LNCAP (cell line): ENCODE measurements around the gene WDR89.

Experiments
- TF ChIP-seq, protein P1 (sequence below): fragments of 450-650 bp; IDR thresholded peaks from 2 replicates; pipeline ENCODE4 v1.5.1; 2017; ENCODE audit warnings: mild to moderate bottlenecking

The WDR89 gene

DNA sequence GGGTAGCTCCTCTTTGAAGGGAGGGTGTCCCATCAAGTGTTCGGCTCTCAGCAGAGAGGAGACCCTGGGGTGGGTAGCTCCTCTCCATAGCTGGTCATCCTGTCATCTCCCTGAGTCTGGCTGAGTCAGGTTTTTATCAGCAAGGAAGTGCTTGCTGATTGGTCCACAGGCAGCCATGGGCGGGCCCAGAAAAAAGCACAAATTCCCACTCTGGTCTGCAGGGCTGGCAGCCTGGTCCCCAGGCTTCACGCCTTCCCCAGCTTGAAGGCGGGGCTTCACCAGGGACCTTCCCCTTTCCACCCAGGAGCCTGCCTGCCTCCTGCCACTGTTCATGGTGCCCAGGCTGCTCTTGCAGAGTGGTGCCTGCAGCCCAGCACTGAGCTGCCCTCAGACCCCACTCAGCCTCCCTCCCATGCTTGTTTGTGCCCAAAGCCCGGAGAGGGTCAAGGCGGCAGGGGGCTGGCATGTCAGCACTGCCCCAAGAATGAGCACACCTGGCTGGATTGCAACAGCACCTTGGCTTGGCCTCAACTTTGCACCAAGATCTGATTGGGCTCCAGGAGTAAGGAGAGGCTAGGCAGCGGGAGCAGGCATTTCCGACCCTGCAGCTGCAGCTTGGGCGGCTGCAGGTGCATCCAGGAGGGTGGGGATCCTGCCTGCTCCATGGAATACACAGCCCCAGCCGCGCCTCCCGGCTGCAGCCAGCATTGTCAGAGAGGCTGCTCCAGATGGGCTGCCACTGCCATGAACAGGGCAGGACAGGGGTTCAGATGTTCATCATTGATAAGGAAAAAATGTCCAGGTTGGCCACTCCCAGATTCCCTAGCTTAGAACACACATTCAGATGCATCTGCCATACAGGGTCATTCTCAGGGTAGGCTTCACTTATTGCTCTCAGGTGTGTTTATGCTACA lies 22.0 kb upstream of the WDR89 start:
- TF ChIP-seq, protein P1, sequence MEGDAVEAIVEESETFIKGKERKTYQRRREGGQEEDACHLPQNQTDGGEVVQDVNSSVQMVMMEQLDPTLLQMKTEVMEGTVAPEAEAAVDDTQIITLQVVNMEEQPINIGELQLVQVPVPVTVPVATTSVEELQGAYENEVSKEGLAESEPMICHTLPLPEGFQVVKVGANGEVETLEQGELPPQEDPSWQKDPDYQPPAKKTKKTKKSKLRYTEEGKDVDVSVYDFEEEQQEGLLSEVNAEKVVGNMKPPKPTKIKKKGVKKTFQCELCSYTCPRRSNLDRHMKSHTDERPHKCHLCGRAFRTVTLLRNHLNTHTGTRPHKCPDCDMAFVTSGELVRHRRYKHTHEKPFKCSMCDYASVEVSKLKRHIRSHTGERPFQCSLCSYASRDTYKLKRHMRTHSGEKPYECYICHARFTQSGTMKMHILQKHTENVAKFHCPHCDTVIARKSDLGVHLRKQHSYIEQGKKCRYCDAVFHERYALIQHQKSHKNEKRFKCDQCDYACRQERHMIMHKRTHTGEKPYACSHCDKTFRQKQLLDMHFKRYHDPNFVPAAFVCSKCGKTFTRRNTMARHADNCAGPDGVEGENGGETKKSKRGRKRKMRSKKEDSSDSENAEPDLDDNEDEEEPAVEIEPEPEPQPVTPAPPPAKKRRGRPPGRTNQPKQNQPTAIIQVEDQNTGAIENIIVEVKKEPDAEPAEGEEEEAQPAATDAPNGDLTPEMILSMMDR, result no peak

DNA sequence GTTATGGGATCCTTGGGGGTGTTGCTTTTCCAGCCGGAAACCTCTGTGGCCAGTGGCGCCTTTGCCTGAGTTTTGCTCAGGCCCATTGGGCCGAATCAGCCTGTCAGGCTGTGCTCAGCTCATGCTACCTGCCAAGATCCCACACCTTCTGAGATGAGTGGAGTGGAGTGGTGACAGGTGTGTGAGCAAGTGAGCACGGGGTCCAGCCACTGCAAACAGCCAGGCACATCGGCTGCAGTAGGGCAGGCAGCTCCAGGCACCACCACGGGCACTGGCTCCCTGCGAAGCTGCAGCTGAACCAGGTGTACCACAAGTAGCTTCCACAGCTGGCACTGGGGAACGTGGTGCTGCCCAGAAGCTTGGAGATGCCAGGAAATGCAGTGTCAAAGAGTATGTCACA lies 21.1 kb upstream of the WDR89 start:
- TF ChIP-seq, protein P1, result no peak

- TF ChIP-seq, protein P1, result no peak
Measured at GRCh38 chr14:63659726-63660125, 18.1 kb upstream of the WDR89 start.

DNA sequence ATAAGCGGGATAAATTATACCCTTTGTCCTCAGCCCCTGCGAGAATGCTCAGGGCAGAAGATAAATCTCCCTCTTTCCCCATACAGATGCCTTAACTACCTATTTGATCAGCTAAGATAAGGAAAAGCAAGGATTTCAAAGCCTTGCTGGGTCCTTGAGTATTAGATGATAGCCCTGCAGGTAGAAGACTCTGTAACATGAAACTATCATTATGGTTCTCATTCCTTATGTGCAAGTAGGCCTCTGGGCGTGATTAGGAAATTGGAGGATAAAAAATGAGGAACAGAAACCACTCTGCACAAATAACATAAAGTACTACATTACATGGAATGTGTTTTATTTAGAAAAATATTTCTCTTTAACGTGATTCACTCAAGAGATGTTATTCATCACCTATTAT lies 14.5 kb upstream of the WDR89 start:
- TF ChIP-seq, protein P1, result no peak

DNA sequence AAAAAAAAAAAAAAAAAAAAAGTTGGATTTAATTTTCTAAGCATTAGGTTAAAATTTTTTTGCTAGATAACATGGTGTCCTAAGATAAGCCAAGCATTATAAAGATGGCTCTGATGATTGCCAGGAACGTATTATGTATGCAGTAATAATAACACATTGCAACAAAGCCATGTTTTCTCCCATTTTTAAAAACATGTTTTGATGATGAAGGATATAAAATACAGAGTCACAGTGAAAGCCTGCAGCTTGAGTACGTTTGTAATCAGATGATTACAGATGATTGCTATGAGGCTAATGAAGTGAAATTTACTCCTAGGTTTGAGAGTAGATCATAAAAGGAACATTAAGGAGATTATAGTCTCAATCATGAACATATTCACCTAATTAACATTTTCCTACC lies 13.3 kb upstream of the WDR89 start:
- TF ChIP-seq, protein P1, result no peak

DNA sequence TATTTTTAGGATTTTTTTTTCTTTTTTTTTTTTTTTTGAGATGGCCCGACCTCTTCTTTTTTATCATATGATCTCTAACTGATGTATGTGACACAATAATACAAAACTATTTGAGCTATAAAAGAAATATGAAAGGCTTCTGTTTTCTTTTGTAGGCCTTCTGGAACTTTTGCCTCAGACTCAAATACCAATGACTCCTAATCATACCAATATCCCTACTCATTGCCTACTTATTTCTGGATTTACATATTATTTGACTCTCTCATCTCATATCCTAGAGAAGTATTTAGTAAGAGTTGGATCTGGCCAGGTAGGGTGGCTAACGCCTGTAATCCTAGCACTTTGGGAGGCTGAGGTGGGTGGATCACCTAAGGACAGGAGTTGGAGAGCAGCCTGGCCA lies 12.7 kb upstream of the WDR89 start:
- TF ChIP-seq, protein P1, result no peak

GRCh38 chr14:63652406-63652805 lies 10.7 kb upstream of the WDR89 start:
- TF ChIP-seq, protein P1, result no peak
